ENCODE measurements around the gene SPEF1.

DNA sequence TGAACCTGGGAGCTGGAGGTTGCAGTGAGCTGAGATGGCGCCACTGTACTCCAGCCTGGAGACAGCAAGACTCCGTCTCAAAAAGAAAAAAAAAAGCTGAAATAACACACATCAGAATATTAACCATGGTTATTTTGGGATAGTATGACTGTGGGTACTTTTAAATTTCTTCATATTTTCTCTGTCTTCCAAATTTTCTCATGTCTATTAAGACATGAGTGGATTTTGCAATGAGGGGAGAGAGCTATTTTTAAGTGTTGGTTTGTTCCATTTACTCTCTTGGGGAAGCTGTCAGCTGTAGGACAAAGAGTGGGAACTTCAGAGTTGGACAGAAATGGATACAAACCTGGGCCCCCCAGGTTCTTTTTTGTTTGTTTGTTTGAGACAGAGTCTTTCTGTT, 24.0 kb downstream of the SPEF1 start:
- TF ChIP-seq, protein P1, sequence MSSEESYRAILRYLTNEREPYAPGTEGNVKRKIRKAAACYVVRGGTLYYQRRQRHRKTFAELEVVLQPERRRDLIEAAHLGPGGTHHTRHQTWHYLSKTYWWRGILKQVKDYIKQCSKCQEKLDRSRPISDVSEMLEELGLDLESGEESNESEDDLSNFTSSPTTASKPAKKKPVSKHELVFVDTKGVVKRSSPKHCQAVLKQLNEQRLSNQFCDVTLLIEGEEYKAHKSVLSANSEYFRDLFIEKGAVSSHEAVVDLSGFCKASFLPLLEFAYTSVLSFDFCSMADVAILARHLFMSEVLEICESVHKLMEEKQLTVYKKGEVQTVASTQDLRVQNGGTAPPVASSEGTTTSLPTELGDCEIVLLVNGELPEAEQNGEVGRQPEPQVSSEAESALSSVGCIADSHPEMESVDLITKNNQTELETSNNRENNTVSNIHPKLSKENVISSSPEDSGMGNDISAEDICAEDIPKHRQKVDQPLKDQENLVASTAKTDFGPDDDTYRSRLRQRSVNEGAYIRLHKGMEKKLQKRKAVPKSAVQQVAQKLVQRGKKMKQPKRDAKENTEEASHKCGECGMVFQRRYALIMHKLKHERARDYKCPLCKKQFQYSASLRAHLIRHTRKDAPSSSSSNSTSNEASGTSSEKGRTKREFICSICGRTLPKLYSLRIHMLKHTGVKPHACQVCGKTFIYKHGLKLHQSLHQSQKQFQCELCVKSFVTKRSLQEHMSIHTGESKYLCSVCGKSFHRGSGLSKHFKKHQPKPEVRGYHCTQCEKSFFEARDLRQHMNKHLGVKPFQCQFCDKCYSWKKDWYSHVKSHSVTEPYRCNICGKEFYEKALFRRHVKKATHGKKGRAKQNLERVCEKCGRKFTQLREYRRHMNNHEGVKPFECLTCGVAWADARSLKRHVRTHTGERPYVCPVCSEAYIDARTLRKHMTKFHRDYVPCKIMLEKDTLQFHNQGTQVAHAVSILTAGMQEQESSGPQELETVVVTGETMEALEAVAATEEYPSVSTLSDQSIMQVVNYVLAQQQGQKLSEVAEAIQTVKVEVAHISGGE (CRISPR knock-in tag; IDR thresholded peaks at IDR 0.05), result no peak
- TF ChIP-seq, protein P2, sequence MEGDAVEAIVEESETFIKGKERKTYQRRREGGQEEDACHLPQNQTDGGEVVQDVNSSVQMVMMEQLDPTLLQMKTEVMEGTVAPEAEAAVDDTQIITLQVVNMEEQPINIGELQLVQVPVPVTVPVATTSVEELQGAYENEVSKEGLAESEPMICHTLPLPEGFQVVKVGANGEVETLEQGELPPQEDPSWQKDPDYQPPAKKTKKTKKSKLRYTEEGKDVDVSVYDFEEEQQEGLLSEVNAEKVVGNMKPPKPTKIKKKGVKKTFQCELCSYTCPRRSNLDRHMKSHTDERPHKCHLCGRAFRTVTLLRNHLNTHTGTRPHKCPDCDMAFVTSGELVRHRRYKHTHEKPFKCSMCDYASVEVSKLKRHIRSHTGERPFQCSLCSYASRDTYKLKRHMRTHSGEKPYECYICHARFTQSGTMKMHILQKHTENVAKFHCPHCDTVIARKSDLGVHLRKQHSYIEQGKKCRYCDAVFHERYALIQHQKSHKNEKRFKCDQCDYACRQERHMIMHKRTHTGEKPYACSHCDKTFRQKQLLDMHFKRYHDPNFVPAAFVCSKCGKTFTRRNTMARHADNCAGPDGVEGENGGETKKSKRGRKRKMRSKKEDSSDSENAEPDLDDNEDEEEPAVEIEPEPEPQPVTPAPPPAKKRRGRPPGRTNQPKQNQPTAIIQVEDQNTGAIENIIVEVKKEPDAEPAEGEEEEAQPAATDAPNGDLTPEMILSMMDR (IDR thresholded peaks at IDR 0.05 in 2 of 3, conservative IDR thresholded peaks at IDR 0.05 in 1 of 3; ENCODE audit: control insufficient read depth in 2 of 3, extremely low read depth in 1 of 3, insufficient read depth in 1 of 3, low read depth in 3 of 3, low read length in 3 of 3), result no peak
- TF ChIP-seq, protein P3, sequence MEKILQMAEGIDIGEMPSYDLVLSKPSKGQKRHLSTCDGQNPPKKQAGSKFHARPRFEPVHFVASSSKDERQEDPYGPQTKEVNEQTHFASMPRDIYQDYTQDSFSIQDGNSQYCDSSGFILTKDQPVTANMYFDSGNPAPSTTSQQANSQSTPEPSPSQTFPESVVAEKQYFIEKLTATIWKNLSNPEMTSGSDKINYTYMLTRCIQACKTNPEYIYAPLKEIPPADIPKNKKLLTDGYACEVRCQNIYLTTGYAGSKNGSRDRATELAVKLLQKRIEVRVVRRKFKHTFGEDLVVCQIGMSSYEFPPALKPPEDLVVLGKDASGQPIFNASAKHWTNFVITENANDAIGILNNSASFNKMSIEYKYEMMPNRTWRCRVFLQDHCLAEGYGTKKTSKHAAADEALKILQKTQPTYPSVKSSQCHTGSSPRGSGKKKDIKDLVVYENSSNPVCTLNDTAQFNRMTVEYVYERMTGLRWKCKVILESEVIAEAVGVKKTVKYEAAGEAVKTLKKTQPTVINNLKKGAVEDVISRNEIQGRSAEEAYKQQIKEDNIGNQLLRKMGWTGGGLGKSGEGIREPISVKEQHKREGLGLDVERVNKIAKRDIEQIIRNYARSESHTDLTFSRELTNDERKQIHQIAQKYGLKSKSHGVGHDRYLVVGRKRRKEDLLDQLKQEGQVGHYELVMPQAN (conservative IDR thresholded peaks at IDR 0.05), result no peak
- no peak for TF ChIP-seq TARDBP (IDR thresholded peaks at IDR 0.05; ENCODE audit: borderline replicate concordance)
